ENCODE measurements around the gene PCDHGA12.
A peak's percentile ranks its signal among the peaks of the same experiment; 100 is the strongest.

PCDHGA12 gene

GRCh38 chr5:141439411-141440141 lies 9.3 kb downstream of the PCDHGA12 start:
- DNase-seq (ENCODE audit: low read depth) = no peak

- no peak for DNase-seq (ENCODE audit: low read depth)
These were observed 10.0 kb downstream of the PCDHGA12 start for GRCh38 chr5:141440341-141440740.

- no peak for DNase-seq (ENCODE audit: low read depth)
These were observed 11.4 kb downstream of the PCDHGA12 start for GRCh38 chr5:141441571-141442170.

GRCh38 chr5:141465351-141465750 lies 35.0 kb downstream of the PCDHGA12 start:
- no peak for DNase-seq (ENCODE audit: low read depth)

GRCh38 chr5:141475625-141476131 lies 45.4 kb downstream of the PCDHGA12 start, which contains the start of gene PCDHGC3:
Gene PCDHGC3, plus strand, starts transcription at chr5:141475966. Its CDS starts 151 bp downstream, at chr5:141476117.
- DNase-seq (ENCODE audit: low read depth) = peak; percentile 61

GRCh38 chr5:141476132-141476911 lies 46.0 kb downstream of the PCDHGA12 start:
- DNase-seq (ENCODE audit: low read depth) = no peak

GRCh38 chr5:141477044-141477575 lies 46.8 kb downstream of the PCDHGA12 start:
- DNase-seq (ENCODE audit: low read depth) = no peak

GRCh38 chr5:141477815-141478214 lies 47.5 kb downstream of the PCDHGA12 start:
- no peak for DNase-seq (ENCODE audit: low read depth)

GRCh38 chr5:141478321-141478945 lies 48.1 kb downstream of the PCDHGA12 start:
- DNase-seq (ENCODE audit: low read depth) = no peak

- DNase-seq (ENCODE audit: low read depth) = no peak
These were observed 49.5 kb downstream of the PCDHGA12 start for GRCh38 chr5:141479776-141480175.
